HG02571 (cell line): ENCODE measurements around the gene LIMK1.

ENCODE experiments used
- ATAC-seq: cut with Tn5 transposase; IDR thresholded peaks from one replicate; pipeline ENCODE4 v1.9.1; 2021; ENCODE audit warnings: mild to moderate bottlenecking, moderate library complexity; ENCODE audit not compliant: unreplicated experiment

LIMK1 gene

DNA sequence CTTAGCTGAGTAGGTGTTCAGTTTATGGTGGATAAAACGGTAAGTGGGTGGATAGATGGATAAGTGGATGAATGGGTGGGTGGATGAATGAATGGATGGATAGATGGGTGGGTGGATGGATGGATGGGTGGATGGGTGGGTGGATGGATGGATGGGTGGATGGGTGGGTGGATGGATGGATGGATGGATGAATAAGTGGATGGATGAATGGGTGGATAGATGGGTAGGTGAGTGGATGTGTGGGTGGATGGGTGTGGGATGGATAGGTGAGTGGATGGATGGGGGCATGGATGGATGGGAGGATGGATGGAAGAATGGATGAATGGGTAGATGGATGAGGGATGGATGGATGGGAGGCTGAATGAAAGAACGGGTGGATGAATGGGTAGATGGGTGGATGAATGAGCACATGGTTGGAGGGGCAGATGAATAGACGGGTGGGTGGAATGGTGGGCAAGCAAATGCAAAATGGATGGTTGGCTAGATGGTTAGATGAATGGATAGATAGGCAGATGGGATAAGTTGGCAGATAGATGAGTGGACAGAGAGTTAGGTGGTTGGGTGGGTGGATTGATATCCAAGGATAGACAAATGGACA is 29.9 kb upstream of the LIMK1 start:
- no peak for ATAC-seq

DNA sequence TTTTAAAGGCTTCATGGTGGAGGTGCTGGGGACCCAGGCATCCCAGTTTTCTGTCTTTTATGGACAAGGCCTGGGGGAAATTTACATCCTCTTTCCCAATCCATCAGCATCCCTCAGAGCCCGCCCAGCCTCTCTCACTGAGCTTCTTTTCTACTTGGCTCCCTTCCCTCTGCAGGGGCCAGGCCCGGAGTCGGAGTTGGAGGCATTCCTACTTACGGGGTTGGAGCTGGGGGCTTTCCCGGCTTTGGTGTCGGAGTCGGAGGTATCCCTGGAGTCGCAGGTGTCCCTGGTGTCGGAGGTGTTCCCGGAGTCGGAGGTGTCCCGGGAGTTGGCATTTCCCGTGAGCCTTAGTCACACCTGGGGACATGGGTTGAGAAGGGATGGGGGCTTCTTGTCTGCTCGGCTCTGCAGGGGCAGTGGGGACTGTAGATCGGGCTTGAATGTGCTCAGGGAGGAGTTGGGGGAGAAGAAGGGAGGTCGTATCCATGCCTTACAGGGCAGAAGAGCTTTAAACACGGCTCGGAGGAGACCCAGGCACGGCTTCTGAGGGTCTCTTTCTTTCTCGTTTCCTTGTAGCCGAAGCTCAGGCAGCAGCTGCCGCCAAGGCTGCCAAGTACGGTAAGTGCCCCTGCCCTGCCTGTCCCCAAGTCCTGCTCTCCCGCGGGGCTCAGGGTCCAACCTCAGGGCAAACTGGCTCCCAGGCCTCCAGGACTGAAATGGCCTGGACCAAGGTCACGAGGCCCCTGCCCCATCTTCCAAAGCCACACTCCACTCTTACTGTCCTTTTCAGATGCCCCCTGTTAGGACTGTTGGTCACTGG is 27.3 kb upstream of the LIMK1 start:
- ATAC-seq, result no peak

DNA sequence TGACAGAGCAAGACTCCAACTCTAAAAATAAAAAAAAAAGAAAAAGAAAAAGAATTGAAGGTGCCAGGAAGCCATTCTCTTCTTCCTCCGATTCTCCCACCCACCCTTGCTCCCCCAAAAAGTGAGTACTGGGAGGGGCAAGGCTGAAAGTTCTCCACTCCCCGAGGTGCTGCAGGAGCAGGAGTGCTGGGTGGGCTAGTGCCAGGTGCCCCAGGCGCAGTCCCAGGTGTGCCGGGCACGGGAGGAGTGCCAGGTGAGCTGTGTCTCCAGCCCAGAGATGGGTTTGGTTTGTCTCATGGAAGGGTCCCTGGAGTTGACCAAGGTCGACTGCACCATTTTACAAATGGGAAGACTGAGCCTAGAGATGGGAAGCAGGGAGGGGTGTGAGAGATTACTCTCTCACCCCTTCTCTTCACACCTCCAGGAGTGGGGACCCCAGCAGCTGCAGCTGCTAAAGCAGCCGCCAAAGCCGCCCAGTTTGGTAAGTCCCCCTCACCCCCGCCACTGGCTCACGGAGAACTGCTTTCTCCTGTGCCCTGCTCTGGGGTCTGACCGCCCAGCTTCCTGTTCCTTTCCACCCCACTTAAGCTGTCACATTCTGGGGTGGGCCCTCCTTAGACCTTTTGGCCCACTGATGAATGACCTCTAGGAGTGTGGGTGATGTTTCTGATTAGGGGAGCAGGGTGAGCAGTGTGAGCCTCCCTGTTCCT is 26.2 kb upstream of the LIMK1 start:
- no peak for ATAC-seq

DNA sequence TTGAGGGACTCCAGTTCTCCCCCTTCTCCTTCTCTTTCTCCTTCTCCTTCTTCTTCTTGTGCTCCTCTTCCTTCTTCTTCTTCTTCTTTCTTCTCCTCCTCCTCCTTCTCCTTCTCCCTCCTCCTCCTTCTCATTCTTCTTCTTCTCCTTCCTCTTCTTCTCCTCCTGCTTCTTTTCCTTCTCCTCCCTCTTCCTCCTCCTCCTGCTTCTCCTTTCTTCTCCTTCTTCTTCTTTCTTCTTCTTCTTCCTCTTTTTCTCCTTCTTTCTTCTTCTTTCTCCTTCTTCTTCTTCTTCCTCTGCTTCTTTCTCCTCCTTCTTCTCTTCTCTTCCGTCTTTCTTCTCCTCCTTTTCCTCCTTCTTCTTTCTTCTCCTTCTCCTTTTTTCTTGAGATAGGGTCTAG is 25.6 kb upstream of the LIMK1 start:
- no peak for ATAC-seq

DNA sequence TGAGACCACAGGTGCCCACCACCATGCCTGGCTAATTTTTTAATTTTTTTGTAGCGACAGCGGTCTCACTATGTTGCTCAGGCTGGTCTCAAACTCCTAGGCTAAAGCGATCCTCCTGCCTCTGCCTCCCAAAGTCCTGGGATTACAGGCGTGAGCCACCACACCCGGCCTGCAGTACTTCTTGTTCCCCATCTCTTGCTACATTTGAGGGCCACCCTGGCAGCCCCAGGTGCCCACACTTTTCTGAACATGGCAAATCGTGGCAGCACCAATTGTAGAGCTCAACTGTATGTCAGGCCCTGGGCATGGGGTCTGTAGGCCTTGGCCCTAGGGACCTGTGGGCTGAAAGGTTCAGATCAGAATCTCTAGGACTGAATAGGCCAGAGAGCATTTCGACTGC is 25.1 kb upstream of the LIMK1 start:
- ATAC-seq, result no peak

DNA sequence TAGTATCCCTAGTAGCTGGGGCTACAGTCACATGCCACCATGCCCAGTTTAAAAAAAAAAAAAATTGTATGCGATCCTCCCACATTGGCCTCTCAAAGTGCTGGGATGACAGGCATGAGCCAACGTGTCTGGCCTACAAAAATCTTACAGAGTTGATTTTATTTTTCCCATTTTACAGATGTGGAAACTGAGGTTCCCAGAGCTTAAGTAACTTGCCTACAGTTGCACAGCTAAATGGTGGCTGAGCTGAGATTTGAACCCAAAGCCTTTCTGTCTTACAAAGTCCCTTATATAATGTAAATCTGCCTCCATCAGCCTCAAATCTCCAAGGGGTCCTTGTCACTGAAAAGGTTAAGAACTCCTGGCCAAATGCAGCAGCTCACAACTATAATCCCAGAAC is 24.6 kb upstream of the LIMK1 start:
- ATAC-seq, result no peak

DNA sequence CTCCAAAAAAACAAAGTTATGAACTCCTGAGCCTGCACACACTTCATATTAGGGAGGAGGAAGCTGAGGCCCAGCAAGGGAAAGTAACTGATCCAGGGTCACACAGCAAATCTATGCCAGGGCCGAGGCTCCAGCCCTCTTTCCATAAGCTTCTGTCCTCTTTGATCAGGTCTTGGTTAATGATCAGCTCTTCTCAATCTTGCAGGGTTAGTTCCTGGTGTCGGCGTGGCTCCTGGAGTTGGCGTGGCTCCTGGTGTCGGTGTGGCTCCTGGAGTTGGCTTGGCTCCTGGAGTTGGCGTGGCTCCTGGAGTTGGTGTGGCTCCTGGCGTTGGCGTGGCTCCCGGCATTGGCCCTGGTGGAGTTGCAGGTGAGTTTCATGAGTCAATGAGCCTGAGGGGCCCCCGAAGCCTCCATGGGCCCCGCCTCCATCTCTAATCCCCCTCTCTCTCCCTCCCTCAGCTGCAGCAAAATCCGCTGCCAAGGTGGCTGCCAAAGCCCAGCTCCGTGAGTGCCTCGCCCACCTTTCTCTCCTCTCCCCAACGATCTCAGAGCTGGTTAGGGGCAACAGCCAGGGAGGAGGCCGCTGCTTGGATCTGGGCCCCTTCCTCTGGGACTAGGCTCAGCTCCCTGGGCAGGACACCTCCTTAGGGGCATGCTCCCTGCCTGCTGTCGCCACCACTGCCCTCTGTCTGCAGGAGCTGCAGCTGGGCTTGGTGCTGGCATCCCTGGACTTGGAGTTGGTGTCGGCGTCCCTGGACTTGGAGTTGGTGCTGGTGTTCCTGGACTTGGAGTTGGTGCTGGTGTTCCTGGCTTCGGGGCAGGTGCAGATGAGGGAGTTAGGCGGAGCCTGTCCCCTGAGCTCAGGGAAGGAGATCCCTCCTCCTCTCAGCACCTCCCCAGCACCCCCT is 23.7 kb upstream of the LIMK1 start:
- no peak for ATAC-seq

DNA sequence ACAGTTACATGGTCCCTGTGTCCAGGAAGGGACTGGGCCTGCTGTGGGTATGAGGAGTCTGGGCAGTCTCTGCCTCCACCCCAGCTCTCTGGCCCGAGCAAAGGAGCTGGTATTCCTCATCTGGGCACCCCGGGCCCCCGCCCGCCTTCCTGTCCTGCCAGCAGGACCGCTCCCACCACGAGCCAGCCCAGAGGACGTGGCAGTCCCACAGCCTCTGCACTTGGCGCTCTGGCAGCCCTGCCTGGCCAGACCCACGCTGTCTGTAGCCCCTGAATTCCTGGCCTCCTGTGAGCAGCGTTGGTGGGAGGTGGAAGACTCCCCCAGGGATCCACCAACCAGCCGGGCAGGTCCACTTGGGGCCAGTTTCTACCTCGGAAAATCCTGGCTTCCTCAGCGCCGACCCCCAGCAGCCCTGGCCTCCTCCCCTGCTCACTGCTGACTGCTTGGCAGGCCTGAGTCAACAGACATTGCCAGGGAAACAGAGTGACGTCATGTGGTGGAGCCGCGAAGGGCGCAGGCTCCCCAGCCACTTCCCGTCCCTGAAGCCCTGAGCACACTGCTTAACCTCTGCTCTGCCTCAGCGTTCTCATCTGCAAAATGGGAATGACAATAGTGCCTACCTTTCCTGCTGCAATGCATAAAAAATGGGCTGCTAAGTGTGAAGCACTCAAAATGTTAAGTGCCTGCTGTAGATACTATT is 21.6 kb upstream of the LIMK1 start:
- no peak for ATAC-seq

DNA sequence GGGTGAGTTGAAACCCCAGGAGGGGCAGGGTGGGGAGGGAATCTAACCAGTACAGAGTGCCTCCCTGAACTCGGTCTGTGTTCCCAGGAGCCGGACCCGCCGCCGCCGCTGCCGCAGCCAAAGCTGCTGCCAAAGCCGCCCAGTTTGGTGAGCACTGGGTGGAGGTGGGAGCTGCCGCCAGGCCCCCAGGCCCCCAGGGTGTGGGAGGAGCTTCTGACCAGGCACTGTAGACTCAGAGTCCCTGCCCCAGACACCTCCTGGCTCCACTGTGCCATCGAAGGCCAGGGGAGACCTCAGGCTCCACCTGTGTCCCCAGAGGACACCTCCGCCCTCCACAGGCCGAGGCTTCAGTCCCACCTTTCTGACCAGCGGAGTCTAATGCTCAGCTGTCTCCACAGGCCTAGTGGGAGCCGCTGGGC is 20.4 kb upstream of the LIMK1 start:
- no peak for ATAC-seq

DNA sequence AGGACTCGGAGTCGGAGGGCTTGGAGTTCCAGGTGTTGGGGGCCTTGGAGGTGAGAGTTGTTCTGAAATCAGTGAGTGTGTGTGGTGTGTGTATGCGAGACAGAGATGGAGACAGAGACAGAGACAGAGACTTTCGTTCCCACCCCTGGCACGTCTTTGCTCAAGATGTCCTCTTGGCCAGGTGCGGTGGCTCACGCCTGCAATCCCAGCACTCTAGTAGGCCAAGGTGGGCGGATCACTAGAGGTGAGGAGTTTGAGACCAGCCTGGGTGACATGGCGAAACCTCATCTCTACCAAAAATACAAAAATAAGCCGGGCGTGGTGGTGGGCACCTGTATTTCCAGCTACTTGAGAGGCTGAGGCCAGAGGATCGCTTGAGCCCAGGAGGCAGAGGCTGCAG is 20.0 kb upstream of the LIMK1 start:
- no peak for ATAC-seq

DNA sequence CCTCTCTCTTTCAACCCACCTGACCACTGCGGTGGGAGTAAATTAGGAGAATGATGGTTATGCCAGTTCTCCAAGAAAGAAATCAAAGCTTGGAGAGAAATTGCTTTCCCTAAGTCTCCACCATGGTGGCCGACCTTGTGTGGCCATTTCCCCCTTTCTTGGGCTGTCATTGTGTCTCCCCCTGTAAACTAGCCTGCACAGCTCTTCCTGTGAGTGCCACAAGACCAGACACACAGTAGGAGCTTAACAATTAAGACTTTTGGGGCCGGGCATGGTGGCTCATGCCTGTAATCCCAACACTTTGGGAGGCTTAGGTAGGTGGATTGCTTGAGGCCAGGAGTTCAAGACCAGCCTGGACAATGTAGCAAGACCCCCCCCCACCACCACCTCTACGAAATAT is 18.9 kb upstream of the LIMK1 start:
- no peak for ATAC-seq

DNA sequence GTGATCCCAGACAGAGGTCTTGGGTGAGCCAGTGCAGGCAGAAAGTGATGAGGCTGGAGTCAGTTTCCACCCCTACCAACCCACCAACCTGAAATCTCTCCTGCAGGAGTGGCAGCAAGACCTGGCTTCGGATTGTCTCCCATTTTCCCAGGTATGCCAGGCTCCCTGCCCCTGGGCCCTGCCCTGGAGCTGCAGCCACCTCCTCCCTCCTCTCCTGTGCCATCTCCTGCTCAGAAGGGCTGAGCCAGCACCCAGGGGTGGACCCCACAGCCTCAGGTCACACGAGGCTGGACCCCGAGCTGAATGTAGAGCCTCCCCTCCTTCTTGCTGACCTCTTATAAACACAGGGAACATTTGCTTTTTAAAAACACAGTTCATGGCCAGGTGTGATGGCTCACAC is 17.0 kb upstream of the LIMK1 start:
- no peak for ATAC-seq

DNA sequence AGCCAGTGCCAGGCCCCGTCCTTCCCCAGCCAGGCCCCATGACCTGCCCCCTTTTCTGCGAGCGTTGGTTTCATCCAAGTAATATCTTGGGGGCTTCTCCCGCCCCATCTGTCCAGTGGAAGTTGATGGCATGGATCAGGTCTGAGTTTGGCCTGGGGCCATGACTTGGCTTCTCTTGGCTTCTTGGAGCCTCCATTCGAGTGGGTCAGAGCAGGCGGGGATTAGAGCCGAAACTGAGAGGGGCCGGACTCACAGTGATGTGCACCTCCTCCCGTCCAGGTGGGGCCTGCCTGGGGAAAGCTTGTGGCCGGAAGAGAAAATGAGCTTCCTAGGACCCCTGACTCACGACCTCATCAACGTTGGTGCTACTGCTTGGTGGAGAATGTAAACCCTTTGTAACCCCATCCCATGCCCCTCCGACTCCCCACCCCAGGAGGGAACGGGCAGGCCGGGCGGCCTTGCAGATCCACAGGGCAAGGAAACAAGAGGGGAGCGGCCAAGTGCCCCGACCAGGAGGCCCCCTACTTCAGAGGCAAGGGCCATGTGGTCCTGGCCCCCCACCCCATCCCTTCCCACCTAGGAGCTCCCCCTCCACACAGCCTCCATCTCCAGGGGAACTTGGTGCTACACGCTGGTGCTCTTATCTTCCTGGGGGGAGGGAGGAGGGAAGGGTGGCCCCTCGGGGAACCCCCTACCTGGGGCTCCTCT is 15.1 kb upstream of the LIMK1 start:
- no peak for ATAC-seq

DNA sequence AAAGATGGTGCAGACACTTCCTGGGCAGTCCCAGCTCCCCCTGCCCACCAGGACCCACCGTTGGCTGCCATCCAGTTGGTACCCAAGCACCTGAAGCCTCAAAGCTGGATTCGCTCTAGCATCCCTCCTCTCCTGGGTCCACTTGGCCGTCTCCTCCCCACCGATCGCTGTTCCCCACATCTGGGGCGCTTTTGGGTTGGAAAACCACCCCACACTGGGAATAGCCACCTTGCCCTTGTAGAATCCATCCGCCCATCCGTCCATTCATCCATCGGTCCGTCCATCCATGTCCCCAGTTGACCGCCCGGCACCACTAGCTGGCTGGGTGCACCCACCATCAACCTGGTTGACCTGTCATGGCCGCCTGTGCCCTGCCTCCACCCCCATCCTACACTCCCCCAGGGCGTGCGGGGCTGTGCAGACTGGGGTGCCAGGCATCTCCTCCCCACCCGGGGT is 14.5 kb upstream of the LIMK1 start:
- ATAC-seq, result no peak

DNA sequence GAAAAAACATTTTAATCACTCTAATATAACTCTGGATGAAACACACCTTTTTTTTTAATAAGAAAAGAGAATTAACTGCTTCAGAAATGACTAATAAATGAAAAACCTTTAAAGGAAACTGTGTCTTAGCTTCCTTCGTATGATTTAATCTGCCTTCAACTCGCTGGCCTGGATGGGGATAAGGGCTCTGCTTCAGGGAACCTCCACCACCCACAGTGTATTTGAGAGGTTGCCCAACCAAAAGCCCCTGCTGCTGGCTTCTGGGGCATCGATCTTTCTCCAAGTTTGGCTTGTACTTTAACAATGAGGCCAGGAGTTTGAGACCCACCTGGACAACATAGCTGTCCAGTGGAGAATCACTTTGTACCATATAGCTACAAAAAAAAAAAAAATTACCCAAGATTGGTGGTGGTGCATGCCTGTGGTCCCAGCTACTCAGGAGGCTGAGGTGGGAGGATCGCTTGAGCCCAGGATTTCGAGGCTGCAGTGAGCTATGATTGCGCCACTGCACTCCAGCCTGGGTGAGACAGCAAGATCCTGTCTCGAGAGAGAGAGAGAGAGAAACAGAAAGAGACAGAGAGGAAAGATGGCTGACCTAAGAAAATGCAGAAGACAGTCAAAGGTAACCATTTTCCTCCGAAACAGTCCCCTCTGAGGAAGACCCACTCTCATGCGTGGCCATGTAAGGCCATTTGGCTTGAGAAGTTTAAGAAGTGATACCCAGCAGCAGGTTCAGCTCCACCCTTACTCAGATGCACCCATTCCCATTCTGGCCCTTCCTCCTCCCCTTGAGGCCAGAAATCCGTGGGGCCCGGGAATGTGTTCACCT is 13.6 kb upstream of the LIMK1 start:
- no peak for ATAC-seq

DNA sequence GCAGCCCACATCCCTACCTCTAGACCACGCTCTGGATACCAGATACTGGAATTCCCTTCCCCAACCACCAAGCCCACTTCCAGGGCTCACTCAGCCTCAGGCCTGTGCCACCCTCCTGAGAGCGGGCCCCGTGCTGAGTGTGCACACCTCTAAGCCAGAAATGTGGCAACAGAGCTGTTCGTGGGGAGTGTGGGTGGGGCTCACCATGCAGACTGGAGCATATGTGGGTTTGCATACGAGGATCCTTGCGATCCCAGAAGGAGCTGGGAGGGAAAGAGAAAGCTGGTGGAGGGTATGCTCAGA is 13.0 kb upstream of the LIMK1 start:
- ATAC-seq, result no peak

DNA sequence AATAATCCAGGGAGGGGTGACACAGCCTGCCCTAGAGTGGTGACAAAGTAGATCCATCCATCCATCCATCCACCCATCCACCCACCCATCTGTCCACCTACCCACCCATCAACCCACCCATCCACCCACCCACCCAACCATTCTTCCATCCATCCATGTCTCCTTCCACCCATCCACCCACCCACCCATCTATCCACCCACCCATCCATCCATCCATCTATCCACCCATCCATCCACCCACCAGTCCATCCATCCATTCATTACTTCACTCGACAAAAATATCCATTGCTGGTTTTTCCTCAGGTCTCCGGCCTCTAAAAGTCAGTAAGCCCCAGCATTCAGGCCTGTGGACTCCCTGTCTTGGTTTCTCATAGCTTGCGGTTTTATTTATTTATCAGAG is 12.5 kb upstream of the LIMK1 start:
- no peak for ATAC-seq

DNA sequence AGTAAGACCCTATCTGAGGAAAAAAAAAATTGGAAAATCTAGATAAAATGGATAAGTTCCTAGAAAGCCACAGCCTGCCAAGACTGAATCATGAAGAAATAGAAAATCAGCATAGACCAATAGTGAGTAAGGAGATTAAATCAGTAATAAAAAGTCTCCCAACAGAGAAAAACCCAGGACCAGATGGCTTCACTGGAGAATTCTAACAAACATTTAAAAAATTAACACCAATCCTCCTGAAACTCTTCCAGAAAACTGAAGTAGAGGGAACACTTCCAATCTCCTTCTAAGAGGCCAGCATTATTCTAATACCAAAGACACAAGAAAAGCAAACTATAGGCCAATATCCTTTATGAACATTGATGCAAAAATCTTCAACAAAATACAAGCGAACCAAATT is 8.8 kb upstream of the LIMK1 start:
- no peak for ATAC-seq

DNA sequence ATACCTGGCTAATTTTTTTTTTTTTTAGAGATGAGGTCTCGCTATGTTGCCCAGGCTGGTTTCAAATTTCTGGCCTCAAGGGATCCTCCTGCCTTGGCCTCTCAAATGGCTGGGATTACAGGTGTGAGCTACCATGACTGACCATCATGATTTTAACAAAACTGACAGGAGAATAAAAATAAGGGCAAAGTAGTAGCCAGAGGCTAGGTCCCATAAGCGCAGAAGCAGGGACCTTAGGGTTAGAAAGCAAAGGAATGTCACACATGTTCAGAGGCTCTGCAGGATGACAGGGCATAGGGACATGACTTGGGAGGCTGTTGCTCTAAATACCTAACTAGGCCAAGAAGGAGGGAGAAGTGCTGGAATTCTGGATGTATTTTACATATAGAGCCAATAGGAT is 5.1 kb upstream of the LIMK1 start:
- no peak for ATAC-seq
